Endodermal cell (in vitro differentiated cells): ENCODE measurements around the gene INPP4A. TPM values are rescaled to one million over a fixed set of nuclear protein-coding genes. Genes with fewer than 3 reads are reported as not detected.

Source experiments
- DNase-seq: peaks from one replicate; pipeline ENCODE4 v3.0.0-alpha.2; 2017
- H3K27ac ChIP-seq: 2 replicates; pipeline ENCODE4 v1.5.1; 2013; ENCODE audit warnings: mild to moderate bottlenecking, low read depth, low read length, moderate library complexity
- H3K27me3 ChIP-seq: 2 replicates; pipeline ENCODE4 v1.6.1; 2013; ENCODE audit warnings: mild to moderate bottlenecking, low read length, moderate library complexity; ENCODE audit not compliant: insufficient read depth, control insufficient read depth, poor library complexity, severe bottlenecking
- H3K36me3 ChIP-seq: 2 replicates; pipeline ENCODE4 v1.7.0; 2013; ENCODE audit warnings: mild to moderate bottlenecking, low read length, moderate library complexity; ENCODE audit not compliant: control insufficient read depth, insufficient read depth
- H3K4me1 ChIP-seq: one replicate; pipeline ENCODE4 v1.7.0; 2013; ENCODE audit warnings: low read length; ENCODE audit not compliant: control insufficient read depth, insufficient read depth
- H3K4me3 ChIP-seq: 2 replicates; pipeline ENCODE4 v1.5.1; 2013; ENCODE audit warnings: mild to moderate bottlenecking, low read length, moderate library complexity
- H3K9ac ChIP-seq: 2 replicates; pipeline ENCODE4 v1.6.1; 2013; ENCODE audit warnings: mild to moderate bottlenecking, low read length, moderate library complexity; ENCODE audit not compliant: poor library complexity, severe bottlenecking; ENCODE audit errors: extremely low read depth
- H3K9me3 ChIP-seq: 2 replicates; pipeline ENCODE4 v1.6.1; 2013; ENCODE audit warnings: mild to moderate bottlenecking, low read length, moderate library complexity; ENCODE audit not compliant: control insufficient read depth
- H3K27ac Mint-ChIP-seq: 2 replicates; pipeline ENCODE4 v1.8.0; 2020; ENCODE audit warnings: mixed read lengths
- H3K27me3 Mint-ChIP-seq: 2 replicates; pipeline ENCODE4 v1.8.0; 2021; ENCODE audit warnings: mild to moderate bottlenecking, mixed read lengths; ENCODE audit not compliant: insufficient read depth
- H3K36me3 Mint-ChIP-seq: 2 replicates; pipeline ENCODE4 v1.8.0; 2020; ENCODE audit warnings: low read depth, mixed read lengths
- H3K4me1 Mint-ChIP-seq: 2 replicates; pipeline ENCODE4 v1.8.0; 2020; ENCODE audit warnings: mixed read lengths
- H3K4me3 Mint-ChIP-seq: 2 replicates; pipeline ENCODE4 v1.8.0; 2020; ENCODE audit warnings: mild to moderate bottlenecking, moderate library complexity, mixed read lengths
- H3K9me3 Mint-ChIP-seq: 2 replicates; pipeline ENCODE4 v1.8.0; 2020; ENCODE audit warnings: mild to moderate bottlenecking, mixed read lengths
- CTCF ChIP-seq: fragments of 200-600 bp; sonication (generic); conservative IDR thresholded peaks from 2 replicates; pipeline ENCODE4 v1.5.0; 2021; ENCODE audit warnings: antibody characterized with exemption, mild to moderate bottlenecking
- whole genome bisulfite sequencing, 2 experiments: methylation state at CpG; one replicate each; pipeline versions ENCODE4 v1.1.5 to v1.1.7; 2013; ENCODE audit warnings: missing lambda C conversion rate in 2 of 2, mixed read lengths in 1 of 2; ENCODE audit not compliant: insufficient coverage in 1 of 2, insufficient read length in 1 of 2; 5-methylcytosine and 5-hydroxymethylcytosine counted together
- total RNA-seq, 2 donors: library from RNA; stranded (reverse); fragmentation: NEBNext Ultra II Directional in 1 of 2; extraction: Animal tissue kit (Norgen Biotek cat#: 25700) in 1 of 2; gene quantifications; 2 replicates in 1 of 2; 3 replicates in 1 of 2; pipeline ENCODE4 v1.2.1, GENCODE V29; 2021

Gene INPP4A
- total RNA-seq, 2 donors from 2014 or later, result 84.9 to 94.2 TPM

DNA sequence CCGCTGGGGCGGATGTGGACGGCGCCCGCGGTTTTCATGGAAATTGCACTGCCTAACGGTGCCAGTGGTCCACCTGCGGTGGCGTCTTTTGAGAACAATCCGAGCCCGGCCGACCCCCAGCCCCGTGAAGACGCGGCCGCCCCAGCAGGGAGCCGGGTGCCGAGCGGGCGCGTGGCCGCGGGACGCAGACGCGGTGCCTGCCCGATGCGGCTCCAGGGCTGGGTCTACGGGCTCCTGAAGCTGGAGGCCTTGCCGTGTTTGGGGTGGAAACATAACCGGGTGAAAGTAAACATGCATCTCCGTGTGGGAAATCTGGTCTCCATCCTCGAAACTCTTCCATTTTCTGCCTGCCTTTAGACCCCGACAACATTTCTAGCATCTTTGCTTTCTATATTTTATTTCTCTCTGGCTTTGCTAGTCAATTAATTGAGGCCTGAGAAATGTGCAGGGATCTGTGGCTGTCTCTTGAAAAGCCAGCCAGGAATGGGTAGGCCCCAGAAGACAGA lies 572 bp downstream of the INPP4A start:
- peak overlapping the region; percentile 95 for H3K27ac Mint-ChIP-seq
- Histone ChIP-seq H3K27ac (no peak overlapping the region), H3K36me3 (peaks cover 6% of the 10 kb centered on the region), H3K4me1 (peaks cover 9% of the 10 kb centered on the region), H3K4me3 (peak overlapping the region; percentile 99), H3K27me3 (no peaks in the 10 kb centered on the region), H3K9me3 (peaks cover 18% of the 10 kb centered on the region), H3K9ac (peak overlapping the region; percentile 81)
- H3K9me3 Mint-ChIP-seq, result peaks cover 15% of the 10 kb centered on the region
- no peak for TF ChIP-seq CTCF
- H3K27me3 Mint-ChIP-seq, result no peaks in the 10 kb centered on the region
- no peaks in the 10 kb centered on the region for H3K36me3 Mint-ChIP-seq
- no peak for DNase-seq
- WGBS, 2 experiments, result 0% methylated on average over 6 to 34 of the region's 34 CpGs
- peaks cover 53% of the 10 kb centered on the region for H3K4me1 Mint-ChIP-seq
- peak overlapping the region; percentile 95 for H3K4me3 Mint-ChIP-seq

DNA sequence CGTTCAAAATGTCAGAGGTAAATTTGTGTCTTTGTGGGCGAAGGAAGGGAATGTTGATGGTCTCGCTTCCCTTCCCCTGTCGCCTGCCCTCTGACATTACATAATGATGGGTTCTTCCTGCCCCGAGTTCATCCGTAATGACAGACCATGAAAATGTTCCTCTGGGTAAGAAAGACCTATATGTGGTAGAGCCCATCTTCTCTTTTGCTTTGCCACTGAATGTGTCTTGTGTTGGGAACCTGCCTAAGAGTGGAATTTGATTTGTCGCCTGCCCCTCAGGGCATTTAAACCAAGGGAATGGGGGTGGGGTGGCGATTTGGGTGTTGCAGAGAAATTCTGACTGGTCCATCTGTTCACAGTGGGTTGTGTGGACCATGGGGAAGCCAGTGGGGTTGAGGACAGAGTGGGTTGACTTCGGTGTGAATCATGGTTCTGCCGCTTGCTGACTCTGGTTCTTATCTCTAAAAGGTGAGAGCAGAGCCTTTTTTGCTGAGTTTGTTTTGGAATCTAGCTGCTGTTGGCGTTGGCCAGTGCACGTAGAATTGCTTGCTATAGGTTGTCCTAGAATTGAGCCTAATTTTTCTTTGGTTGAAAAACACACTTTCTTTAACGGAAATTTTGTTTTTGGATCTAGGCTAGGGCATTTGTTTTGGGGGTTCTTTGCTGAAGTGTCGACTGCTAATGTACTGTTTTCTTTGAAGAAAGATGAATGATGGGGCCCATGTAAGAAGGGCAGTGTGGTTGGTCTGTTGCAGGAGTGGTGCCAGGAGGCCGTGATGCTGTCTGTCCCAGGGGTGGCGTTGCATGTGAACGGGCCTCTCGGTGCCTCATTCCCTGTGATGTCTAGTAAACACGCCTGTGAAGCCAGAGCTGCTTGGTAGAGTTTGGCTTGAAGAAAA lies 1.3 kb downstream of the INPP4A start:
- DNase-seq, result peak; percentile 61
- TF ChIP-seq CTCF, result no peak
- peaks cover 8% of the 10 kb centered on the region for H3K9me3 Mint-ChIP-seq

GRCh38 chr2:98446850-98447249 lies 2.2 kb downstream of the INPP4A start:
- no peaks in the 10 kb centered on the region for H3K27me3 ChIP-seq
- H3K9ac ChIP-seq, result peak overlapping the region; percentile 81
- no peak overlapping the region for H3K27ac Mint-ChIP-seq
- peaks cover 11% of the 10 kb centered on the region for H3K36me3 ChIP-seq
- H3K4me3 Mint-ChIP-seq, result peak overlapping the region; percentile 95
- no peaks in the 10 kb centered on the region for H3K9me3 Mint-ChIP-seq
- no peaks in the 10 kb centered on the region for H3K36me3 Mint-ChIP-seq
- H3K4me1 Mint-ChIP-seq, result peaks cover 65% of the 10 kb centered on the region
- DNase-seq, result no peak
- WGBS, 2 experiments, result 70 to 90% methylated on average over 5 to 6 of the region's 6 CpGs
- H3K4me1 ChIP-seq, result peaks cover 9% of the 10 kb centered on the region
- H3K27me3 Mint-ChIP-seq, result no peaks in the 10 kb centered on the region
- no peak for TF ChIP-seq CTCF
- H3K4me3 ChIP-seq, result peak overlapping the region; percentile 99
- peaks cover 3% of the 10 kb centered on the region for H3K9me3 ChIP-seq
- H3K27ac ChIP-seq, result no peak overlapping the region

More for the DNA sequence above, 1.3 kb downstream of the INPP4A start:
- Histone ChIP-seq H3K9me3 (peaks cover 11% of the 10 kb centered on the region), H3K9ac (peak overlapping the region; percentile 81), H3K4me3 (peak overlapping the region; percentile 99), H3K27me3 (no peaks in the 10 kb centered on the region), H3K36me3 (peaks cover 6% of the 10 kb centered on the region), H3K27ac (no peak overlapping the region), H3K4me1 (peaks cover 9% of the 10 kb centered on the region)
- no peaks in the 10 kb centered on the region for H3K27me3 Mint-ChIP-seq
- H3K4me1 Mint-ChIP-seq, result peaks cover 60% of the 10 kb centered on the region
- WGBS, 2 experiments, result 32 to 60% methylated on average over 8 to 19 of the region's 19 CpGs
- peak overlapping the region; percentile 95 for H3K27ac Mint-ChIP-seq
- H3K4me3 Mint-ChIP-seq, result peak overlapping the region; percentile 95
- H3K36me3 Mint-ChIP-seq, result no peaks in the 10 kb centered on the region
